ENCODE measurements around the gene CDH13.

DNA sequence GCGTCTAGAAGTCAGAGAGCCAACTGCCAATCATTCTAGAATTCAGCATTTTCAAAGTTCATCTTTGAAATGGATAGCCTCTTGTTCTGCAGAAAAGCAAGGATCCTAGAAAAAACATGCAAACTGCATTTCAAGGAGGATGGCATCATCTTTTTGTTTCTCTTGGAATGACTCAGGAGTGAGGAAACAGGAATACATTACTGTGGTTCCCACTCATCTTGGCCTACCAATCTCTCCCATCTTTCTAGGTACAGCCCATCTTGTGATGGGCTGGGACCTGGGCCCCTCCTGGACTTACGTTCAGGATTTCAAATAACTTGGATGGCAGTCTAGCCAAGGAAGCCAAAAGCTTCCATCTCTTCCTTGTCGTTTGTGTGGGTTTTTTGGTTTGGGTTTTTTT lies 363.4 kb downstream of the CDH13 start:
- TF ChIP-seq, protein P1, sequence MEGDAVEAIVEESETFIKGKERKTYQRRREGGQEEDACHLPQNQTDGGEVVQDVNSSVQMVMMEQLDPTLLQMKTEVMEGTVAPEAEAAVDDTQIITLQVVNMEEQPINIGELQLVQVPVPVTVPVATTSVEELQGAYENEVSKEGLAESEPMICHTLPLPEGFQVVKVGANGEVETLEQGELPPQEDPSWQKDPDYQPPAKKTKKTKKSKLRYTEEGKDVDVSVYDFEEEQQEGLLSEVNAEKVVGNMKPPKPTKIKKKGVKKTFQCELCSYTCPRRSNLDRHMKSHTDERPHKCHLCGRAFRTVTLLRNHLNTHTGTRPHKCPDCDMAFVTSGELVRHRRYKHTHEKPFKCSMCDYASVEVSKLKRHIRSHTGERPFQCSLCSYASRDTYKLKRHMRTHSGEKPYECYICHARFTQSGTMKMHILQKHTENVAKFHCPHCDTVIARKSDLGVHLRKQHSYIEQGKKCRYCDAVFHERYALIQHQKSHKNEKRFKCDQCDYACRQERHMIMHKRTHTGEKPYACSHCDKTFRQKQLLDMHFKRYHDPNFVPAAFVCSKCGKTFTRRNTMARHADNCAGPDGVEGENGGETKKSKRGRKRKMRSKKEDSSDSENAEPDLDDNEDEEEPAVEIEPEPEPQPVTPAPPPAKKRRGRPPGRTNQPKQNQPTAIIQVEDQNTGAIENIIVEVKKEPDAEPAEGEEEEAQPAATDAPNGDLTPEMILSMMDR (IDR thresholded peaks at IDR 0.05; ENCODE audit: low read depth, low read length), result no peak
- TF ChIP-seq EZH2phosphoT487 (IDR thresholded peaks at IDR 0.05; ENCODE audit: low read depth), result no peak

Measured in OCI-LY3 (cell line).